EH (cell line): ENCODE measurements around the gene DNER.
"Not testable (repeated sequence)": the region's sequence is repeated elsewhere in the genome, so short reads cannot be mapped to it uniquely, and the experiment has no call there.

Experiments used
- DNase-seq: peaks from one replicate; pipeline ENCODE4 v3.0.0-alpha.2; 2015; ENCODE audit warnings: low read depth

The DNER gene

DNA sequence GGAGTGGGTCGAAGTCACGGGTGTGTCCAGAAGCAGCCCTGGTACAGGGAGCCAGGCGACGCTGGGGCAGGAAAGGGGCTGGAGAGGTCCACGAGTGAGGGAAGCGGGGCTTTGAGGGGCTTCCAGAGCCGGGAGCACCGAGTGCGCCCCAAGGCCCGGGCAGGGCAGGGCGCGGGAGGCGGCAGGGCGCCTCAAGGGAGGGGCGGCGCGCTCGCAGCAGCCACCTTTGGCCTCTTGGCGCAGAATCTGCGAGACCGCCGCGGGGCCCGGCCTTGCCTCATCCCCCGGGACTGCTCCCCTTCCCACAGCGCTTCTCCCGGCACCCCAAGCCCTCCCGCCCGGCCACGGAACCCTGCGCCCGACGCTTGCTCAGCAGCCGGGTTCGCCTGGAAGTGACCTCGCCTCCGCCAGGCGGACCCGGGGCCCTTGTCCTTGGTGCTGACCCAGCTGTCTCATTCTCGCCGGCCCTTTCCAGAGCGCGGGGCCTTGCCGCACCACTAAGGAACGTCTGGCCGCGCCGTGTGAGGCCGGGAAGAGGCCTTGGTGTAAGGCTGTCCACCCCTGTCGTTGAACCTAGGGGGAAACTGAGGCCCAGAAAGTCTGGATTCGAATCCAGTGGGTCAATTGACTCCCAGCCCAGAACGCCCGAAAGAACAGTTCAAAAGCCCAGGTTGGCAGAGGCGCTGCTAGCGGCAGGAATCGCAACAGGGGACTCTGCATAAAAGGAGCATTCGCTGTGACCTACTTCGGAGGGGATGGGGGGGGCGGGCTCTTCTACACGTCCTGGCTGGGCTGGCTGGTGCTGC lies 584 bp upstream of the DNER start:
- DNase-seq, result peak; percentile 68

DNA sequence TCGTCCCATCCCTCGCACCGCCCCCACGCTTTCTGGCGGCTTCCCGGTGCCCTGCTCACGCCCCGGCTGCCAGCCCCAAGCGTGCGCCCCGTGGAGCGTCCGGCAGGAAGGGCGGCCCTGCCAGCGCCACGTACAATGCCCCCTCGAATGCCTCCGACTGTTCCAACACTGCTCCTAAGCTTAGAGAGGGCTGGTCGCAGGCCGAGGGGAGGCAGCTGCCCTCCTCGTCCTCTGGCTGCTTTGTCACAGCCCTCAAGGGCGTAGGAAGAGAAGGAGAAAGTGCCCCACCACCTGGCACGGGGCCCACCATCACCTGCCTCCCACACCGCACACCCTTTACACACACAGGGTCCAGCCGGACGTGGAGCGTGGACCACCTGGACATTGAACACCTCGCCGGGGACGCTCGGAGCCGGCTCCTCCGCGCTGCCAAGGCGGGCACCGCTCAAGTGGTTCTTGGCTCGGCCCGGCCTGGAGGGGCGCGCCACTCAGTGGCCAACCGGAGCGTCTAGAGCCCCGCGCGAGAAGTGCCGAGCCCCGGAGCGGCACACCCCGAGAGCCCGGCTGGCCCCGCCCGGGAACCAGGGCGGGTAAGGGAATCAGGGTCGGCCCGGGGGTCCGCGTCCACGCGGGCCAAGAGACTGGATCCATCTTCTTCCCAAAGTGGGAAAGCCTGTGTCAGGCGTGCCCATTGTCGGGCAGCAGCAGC lies 830 bp downstream of the DNER start:
- no peak for DNase-seq

DNA sequence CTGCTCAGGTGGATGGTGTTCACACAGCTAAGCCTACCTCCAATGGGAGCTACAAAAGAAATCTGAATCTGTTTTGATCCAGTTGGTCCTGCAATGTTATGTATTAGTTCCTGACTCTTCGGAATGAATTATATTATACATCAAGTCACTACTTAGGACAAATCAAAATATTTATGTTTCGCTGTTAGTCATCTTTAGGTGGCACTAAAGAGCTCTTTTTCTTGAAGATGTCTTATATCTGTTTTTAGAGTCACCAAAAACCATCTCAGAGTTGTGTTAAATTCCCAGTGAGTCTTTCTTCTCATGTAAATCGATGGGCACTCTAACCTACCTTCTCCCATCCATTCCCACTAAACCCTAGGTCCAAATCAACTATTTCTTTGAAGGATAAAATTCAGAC lies 2.2 kb downstream of the DNER start:
- no peak for DNase-seq

DNA sequence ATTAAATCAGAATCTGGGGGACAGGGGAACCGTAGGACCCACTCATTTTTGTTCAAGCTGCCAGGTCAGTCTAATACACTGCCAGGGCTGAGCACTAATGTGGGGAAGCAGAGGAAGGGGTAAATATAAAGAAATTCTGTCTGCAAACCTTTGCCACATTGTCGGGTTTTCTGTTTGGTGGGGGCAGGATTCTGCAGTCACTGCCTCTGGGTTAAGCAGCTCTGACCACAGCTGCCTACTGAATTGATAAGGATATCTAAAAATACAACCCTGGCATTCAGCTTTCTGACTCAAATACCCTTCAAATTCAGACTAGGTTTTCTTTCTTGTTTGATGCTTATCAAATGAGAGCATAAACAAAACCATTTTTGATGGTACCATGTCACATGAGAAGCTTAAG lies 6.0 kb downstream of the DNER start:
- no peak for DNase-seq

DNA sequence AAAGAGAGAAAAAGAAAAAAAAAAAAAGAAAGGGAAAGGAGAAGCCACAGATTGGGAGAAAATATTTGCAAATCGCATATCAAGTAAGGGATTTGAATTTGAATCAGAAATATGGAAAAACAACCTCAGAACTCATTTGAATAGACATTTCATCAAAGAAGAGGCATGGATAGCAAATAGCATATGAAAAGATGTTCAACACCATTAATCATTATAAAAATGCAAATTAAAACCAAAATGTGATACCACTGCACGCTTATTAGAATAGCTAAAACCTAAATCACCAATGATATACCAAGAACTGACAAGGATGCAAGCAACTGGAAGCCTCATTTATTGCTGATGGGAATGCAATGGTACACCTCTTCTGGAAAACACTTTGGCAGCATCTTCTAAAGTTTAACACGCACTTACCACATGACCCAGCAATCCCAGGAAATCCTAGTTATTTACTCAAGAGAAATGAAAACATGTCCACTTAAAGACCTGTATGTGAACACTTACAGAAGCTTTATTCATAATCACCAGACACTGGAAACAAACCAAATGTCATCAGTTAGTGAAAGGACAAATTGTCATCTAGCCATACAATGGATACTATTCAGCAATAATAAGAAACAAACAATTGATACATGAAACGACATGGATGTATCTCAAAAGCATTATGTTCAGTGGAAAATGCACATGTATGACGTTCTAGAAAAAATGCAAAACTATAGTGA lies 10.3 kb downstream of the DNER start:
- no peak for DNase-seq

DNA sequence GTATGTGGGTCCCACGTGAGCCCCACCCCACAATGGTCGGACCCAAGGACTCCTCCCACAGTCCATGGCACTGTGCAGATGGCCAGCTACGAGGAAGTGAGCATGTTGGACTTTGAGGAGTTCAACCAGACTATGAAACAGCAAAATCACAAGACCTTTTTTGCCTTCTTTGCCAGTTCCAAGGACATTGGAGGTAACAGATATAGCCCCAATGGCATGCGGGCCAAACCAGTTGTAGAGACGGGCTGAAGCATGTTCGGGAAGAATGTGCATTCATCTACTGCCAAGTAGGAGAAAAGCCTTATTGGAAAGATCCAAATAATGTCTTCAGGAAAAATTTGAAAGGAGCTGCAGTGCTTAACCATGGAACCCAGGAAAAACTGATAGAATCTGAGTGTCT lies 12.6 kb downstream of the DNER start:
- DNase-seq, result no peak

DNA sequence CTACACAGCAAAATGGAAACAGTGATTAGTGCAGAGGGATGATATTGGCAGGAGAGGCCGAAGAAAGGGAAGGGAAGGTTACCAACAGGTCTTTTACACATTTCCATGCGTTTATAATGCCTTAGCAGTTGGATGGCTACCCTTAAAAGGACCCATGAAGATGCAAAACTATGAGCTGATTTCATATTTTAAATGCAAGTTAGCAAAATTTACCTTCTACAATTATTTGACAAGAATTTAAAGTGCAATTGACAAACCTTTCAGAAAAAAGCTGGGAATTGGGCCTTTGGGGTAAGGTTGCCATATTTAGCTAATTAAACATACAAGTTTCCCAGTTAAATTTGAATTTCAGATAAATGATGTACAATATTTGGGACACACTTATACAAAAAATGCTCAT lies 13.3 kb downstream of the DNER start:
- no peak for DNase-seq

DNA sequence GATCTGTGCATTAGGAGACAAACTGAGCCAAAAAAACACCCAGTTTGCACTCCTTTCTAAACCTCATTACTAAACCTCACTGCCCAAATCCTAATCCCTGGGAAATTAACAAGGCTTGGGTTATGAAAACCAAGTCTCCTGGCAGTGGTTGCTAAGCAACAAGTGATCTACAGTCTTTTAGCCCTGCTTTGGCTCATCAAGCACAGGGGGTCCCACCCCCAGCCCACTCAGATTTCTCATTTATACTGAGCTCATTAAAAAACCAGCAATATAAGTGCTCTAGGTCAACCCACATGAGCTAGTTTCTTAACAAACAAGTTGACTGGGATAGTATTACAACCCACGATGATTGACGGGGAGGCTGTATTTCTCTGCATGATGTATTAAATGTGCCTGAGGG lies 18.4 kb downstream of the DNER start:
- no peak for DNase-seq

DNA sequence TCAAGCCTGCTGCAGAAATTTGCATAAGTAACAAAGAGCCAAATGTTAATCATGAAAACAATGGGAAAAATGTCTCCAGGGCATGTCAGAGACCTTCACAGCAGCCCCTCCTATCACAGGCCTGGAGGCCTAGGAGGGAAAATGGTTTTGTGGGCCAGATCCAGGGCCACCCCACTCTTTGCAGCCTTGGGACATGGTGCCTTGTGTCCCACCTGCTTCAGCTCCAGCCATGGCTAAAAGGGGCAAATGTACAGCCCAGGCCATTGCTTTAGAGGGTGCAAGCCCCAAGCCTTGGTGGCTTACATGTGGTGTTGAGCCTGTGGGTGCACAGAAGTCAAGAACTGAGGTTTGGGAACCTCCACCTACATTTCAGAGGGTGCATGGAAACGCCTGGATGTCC lies 20.5 kb downstream of the DNER start:
- DNase-seq, result not testable (repeated sequence)

DNA sequence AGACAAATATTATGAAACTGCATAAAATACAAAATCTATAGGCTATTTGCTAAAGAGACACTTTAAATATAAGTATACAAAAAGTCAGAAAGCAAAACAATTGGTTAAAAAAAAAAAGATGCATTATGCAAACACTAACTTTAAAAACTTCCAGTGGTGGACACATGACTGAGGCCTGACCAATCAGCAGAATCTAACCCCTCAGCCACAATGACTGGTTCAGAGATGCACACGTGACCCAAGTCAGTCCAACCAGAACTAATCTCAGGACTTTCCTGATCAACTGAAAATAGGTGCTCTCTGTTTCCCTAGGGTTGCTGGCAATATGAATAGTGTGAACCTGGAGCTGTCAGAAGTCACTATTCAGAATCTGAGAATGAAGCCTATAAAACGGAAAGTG lies 22.7 kb downstream of the DNER start:
- no peak for DNase-seq

DNA sequence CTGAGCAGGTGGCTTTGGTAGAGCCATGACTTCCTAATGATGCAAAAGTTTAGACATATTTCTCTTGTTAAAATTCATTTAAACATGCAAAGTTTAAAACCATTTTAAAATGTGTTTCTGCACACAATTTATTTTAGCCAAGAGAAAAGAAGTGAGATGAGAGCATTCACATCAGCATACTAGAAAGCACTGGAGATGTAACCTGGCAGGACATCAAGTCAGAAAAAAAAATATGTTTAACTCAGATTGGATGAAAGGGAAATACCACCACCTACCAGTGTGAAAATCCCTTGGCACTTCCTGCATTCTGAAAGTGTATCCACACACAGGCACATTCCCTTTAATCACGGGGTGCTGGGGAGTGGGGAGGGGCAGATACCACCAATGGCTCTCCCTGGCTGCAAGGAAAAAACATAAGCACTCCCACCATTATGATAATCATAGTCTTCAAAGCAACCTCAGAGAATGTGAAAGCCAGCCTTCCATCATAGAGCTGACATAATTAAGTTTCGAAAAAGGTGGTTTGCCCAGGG lies 25.0 kb downstream of the DNER start:
- DNase-seq, result no peak

DNA sequence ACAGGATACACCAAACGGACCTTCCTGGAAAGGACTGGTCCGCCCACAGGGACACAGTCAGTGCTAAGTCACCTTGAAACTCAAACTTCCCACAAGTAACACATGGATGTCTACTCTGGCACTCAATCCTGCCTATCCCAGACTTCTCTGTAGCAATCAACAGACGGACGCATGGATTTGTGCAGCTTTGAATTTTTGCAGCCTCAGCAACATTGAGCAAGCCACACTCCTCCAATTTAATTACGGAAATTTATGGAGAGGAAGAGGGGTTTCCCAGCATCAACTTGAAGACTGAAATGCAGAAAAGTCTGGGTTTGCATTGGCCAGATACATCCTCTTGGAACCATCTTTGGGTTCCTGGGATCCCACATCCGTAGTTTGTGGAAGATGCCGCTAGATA lies 26.2 kb downstream of the DNER start:
- no peak for DNase-seq

DNA sequence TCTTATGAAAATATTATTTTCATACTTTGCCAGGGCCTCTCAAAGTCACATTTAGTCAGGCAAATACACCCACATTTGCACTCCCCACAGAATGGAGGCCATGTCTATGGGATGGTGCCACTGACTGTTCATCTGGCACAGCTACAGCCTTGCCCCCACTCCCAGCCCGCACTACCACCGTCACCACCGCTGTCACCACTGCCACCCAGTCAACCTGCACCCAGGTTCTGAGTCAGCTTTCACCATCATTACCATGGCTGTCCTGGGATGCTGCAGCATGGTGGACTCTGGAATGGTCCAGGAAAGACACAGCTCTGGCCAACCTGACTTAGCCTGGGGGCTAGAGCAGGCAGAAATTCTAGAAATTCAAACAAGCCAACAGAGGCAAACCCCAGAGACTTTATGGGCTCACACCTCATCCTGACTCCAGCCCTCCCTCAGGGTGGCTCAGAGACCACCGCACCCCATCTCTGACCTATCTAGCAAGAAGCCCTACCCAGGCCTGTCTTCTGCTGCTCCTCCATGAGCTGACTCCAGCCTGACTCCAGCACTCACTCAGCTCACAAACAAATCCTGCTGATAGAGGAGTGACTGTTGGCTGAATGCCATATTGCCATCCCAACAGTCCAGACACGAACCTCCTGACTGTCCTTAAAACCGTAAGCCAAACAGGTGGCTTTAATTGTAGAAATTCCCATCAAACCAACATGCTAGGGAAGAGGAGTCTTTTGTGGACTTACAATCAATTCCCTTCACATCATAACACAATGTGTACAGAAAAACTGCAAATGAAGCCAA lies 28.0 kb downstream of the DNER start:
- DNase-seq, result no peak

DNA sequence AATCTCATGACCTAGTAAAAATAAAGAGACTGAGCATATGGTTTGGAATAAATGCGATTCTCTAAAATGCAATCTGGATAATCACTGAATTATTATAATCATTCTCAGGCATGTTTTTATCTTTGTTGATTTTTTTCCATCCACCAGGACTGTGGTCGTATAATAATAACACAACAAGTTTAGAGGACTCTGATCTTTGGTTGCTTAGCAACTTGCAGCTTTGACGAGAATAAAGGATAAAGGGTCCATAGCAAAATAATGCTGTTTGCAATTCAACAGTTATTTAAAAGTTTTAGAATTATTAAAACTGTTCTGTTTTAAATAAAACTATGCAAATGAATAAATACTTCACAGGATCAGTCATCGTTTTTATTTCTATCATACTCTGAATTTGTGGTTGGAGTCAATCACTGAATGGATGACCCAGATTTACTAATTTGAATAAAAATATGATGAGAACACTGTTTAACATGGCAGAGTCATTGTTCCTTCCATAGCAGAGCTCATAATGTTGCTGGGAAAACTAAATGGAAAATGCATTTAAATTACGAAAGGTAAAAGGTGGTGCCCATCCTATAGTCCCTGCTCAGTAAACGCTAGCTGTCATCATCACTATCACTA lies 29.3 kb downstream of the DNER start:
- no peak for DNase-seq

DNA sequence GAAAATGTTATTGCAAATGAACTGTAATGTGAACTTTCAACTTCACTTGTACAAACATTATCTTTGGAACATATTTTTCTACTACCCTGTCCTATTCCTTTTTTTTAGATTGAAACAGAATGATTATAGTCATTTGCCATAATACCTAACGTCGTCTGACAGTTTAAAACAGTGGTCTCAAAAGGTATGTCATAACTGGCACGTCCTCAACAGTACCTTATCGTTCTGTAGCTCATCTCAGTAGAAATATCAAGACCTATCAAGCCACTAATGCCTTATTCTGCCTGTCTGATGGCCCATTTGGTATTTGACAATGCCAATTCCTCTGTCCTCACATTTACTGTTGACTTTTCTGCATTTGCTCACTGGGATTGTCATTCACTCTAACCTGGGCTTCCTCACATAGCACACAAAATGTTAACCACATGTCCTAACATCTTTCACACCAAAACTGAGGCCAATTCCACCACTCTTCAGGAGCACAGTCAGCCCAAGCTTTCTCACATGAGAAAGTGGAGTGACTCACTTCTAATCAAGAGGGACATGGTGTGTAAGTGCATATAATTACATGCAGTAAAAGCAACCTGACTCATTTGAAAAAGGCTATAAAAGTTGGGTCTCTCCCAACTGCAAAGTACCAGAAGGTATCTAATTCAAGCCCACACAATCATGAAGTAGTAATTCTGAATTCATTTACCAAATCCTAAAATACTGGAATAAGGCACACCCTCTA lies 34.8 kb downstream of the DNER start:
- DNase-seq, result peak; percentile 1

DNA sequence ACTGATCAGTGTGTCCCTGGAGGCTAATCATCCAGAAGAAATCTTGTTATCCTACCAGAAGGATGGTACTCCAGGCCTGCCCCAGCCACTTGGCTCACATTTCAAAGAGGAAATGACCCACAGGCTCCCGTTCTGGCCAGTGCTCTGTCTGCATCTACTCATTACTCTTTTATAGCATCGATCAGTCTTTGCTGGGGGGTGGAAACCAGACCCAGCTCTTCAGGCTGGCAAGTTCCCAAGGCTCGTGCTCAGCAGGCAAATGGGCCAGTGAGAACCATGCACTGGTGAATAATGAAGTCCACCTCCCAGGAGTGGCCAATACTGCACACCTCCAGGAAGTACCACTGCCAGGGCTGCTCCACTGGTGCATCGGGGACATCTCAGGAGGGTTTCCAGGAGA lies 38.8 kb downstream of the DNER start:
- no peak for DNase-seq

DNA sequence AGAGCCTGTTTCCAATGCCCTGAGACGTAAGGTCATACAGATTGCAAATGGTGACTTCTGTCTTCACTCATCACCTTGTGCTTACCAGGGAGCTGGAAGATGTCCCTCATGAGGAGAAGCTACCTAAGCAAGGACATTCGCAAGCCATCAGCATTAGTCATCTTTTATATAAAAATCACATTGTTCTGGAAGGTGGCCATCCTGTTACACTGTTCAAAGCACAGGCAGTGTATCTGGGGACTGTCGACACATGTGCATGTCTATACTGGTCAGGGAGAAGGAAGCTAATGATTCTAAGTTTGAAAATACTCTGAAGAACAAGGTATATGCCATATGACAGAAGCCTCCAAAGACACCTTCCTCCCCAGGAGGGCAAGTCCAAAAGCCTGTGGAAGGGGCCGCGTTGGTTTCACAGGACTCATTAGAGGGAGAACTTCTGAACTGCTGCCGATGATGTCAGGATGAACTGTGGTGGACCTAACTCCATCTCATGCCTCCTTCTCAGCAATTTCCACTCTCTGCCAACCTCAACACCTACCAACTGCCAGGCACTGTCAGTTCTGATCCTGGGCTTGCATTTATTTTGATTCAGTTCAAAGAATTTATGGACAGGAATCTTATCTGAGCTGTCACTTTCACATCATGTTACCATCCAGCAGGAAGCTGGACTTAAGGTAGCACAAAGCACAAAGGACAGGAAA lies 39.4 kb downstream of the DNER start:
- no peak for DNase-seq

DNA sequence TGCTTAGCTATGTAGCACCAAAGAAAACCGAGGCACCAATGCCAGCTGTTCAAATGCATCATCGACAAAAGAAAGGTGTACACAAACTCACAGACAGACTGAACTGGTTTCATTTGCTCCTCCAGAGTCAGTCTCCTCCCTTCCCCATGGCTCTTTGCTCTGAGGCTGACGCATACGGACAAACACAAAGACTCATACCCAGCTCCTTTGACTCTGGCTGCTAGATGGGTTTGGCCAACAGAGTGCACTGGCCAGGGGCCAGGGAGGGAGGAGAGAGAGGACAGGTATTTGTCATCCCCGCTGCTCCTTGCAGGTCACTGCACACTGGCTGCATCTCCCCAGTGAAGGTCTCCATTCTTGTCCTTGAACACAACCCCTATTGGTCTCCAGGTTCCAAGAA lies 40.7 kb downstream of the DNER start:
- no peak for DNase-seq

DNA sequence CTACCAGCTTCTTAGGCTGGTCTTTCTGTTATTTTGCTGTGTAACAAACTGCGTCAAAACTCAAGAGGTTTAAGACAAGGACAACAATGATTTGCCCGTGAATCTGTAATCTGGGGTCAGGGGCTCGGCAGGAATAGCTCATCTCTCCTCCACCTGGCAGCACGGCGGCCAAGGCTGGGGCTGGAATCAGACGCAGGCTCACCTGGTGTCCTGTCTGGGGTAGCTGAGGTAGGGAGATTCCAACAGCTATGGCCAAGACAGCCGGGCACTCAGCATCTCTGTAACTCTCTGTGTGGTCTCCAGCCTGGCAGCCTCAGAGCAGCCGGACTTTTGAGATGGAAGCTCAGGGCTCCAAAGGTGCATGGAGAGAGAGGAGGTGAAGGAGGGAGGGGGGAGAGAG lies 42.3 kb downstream of the DNER start:
- DNase-seq, result no peak

DNA sequence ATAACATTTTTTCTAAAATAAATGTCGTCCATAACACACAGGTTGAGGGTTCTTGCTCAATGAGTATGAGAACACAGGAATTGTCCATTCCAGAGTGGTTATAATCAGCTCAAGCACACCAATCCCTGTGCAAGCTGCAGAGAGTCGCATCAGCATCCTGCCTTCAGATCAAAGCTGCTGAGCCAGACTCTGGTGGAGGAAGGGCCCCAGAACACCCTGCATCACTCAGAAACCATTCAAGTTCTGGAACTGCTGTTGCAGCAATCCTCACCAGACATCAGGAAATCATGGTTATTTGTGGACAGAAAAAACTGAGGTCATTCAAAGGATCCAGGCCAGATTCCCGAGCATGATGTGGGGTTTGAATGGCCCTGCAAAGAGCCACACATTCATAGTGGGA lies 44.5 kb downstream of the DNER start:
- DNase-seq, result no peak
